SH-SY5Y (cell line): Measurements from ENCODE around the gene TNS3.

Experiments used
- GATA2 ChIP-seq: IDR thresholded peaks from 2 replicates; pipeline ENCODE4 v1.6.1; 2011; ENCODE audit warnings: mild to moderate bottlenecking, low read depth, low read length
- GATA3 ChIP-seq: IDR thresholded peaks from 2 replicates; pipeline ENCODE4 v1.6.1; 2011; ENCODE audit warnings: low read depth, mild to moderate bottlenecking, low read length, moderate library complexity

Gene TNS3

GRCh38 chr7:47591655-47592572, 10.0 kb upstream of the TNS3 start:
- TF ChIP-seq GATA2 (no peak), GATA3 (no peak)

- TF ChIP-seq GATA2 (no peak), GATA3 (no peak)
These were observed 9.3 kb upstream of the TNS3 start for GRCh38 chr7:47591089-47591654.

GRCh38 chr7:47588704-47589225, 6.9 kb upstream of the TNS3 start:
- no peak for TF ChIP-seq GATA2
- no peak for TF ChIP-seq GATA3

GRCh38 chr7:47587976-47588375, 6.1 kb upstream of the TNS3 start:
- TF ChIP-seq GATA2 (no peak), GATA3 (no peak)

GRCh38 chr7:47587351-47587750, 5.4 kb upstream of the TNS3 start:
- TF ChIP-seq GATA3 = no peak
- TF ChIP-seq GATA2 = no peak

- no peak for TF ChIP-seq GATA3
- TF ChIP-seq GATA2 = no peak
These were observed 5.0 kb upstream of the TNS3 start for GRCh38 chr7:47586925-47587324.

- TF ChIP-seq GATA2 = no peak
- TF ChIP-seq GATA3 = no peak
These were observed 2.6 kb upstream of the TNS3 start for GRCh38 chr7:47584536-47584895.

- TF ChIP-seq GATA3 = no peak
- TF ChIP-seq GATA2 = no peak
These were observed 2.0 kb upstream of the TNS3 start for GRCh38 chr7:47583739-47584535.

- no peak for TF ChIP-seq GATA3
- no peak for TF ChIP-seq GATA2
These were observed 1.1 kb upstream of the TNS3 start for GRCh38 chr7:47582764-47583738.

- TF ChIP-seq GATA2 (no peak), GATA3 (no peak)
These were observed 490 bp downstream of the TNS3 start for GRCh38 chr7:47581438-47581803.

GRCh38 chr7:47580811-47581331, 1.0 kb downstream of the TNS3 start:
- no peak for TF ChIP-seq GATA3
- TF ChIP-seq GATA2 = no peak

- TF ChIP-seq GATA3 (no peak), GATA2 (no peak)
These were observed 1.7 kb downstream of the TNS3 start for GRCh38 chr7:47580175-47580706.

GRCh38 chr7:47579458-47579857, 2.5 kb downstream of the TNS3 start:
- TF ChIP-seq GATA3 (no peak), GATA2 (no peak)
